HepG2 (cell line): Measurements from ENCODE around the gene TXNRD2. TPM values are rescaled to one million over a fixed set of nuclear protein-coding genes. Genes with fewer than 3 reads are reported as not detected.

ENCODE experiments used
- ARHGAP35 ChIP-seq: sonication (generic); formaldehyde crosslinking; IDR thresholded peaks from 2 replicates; pipeline ENCODE4 v1.9.0; 2022; ENCODE audit warnings: mild to moderate bottlenecking, inconsistent platforms, moderate library complexity, missing genetic modification reagents, borderline replicate concordance
- ARNT2 ChIP-seq: sonication (generic); formaldehyde crosslinking; IDR thresholded peaks from 2 replicates; pipeline ENCODE4 v1.8.0; 2022; ENCODE audit warnings: mild to moderate bottlenecking, low read depth, missing genetic modification reagents, moderate library complexity
- CBFB ChIP-seq: sonication (generic); formaldehyde crosslinking; IDR thresholded peaks from 2 replicates; pipeline ENCODE4 v1.4.0; 2020; ENCODE audit warnings: missing genetic modification reagents
- CHCHD3 ChIP-seq: sonication (generic); formaldehyde crosslinking; IDR thresholded peaks from 2 replicates; pipeline ENCODE4 v1.8.0; 2022; ENCODE audit warnings: mild to moderate bottlenecking, missing genetic modification reagents, moderate library complexity
- DMAP1 ChIP-seq: IDR thresholded peaks from 2 replicates; pipeline ENCODE4 v1.6.1; 2016
- HHEX ChIP-seq: IDR thresholded peaks from 2 replicates; pipeline ENCODE4 v1.6.1; 2016; ENCODE audit warnings: control low read depth
- KAT8 ChIP-seq: IDR thresholded peaks from 2 replicates; pipeline ENCODE4 v1.6.1; 2016; ENCODE audit warnings: missing genetic modification reagents, missing compliant biosample characterization
- MLLT10 ChIP-seq: sonication (generic); formaldehyde crosslinking; IDR thresholded peaks from 2 replicates; pipeline ENCODE4 v1.4.0; 2020; ENCODE audit warnings: missing genetic modification reagents
- MYPOP ChIP-seq: sonication (generic); formaldehyde crosslinking; IDR thresholded peaks from 2 replicates; pipeline ENCODE4 v1.8.1; 2023; ENCODE audit warnings: mild to moderate bottlenecking, moderate library complexity, missing genetic modification reagents
- NR2F2 ChIP-seq: IDR thresholded peaks from 2 replicates; pipeline ENCODE4 v1.6.1; 2012; ENCODE audit warnings: low read depth, inconsistent platforms, borderline replicate concordance
- RARG ChIP-seq: sonication (generic); formaldehyde crosslinking; IDR thresholded peaks from 2 replicates; pipeline ENCODE4 v1.4.0; 2020; ENCODE audit warnings: low read depth, mild to moderate bottlenecking, missing genetic modification reagents
- RFXAP ChIP-seq: sonication (generic); formaldehyde crosslinking; IDR thresholded peaks from 2 replicates; pipeline ENCODE4 v1.4.0; 2020; ENCODE audit warnings: missing genetic modification reagents, borderline replicate concordance
- SP140L ChIP-seq: sonication (generic); formaldehyde crosslinking; IDR thresholded peaks from 2 replicates; pipeline ENCODE4 v1.4.0; 2020; ENCODE audit warnings: missing genetic modification reagents, borderline replicate concordance
- TAF1 ChIP-seq: sonication (generic); formaldehyde crosslinking; IDR thresholded peaks from 2 replicates; pipeline ENCODE4 v1.4.0; 2020; ENCODE audit warnings: missing genetic modification reagents
- ZFP36L1 ChIP-seq: sonication (generic); formaldehyde crosslinking; IDR thresholded peaks from 2 replicates; pipeline ENCODE4 v1.8.0; 2022; ENCODE audit warnings: mild to moderate bottlenecking, missing genetic modification reagents, moderate library complexity
- ZFP90 ChIP-seq: sonication (generic); formaldehyde crosslinking; IDR thresholded peaks from 2 replicates; pipeline ENCODE4 v1.8.0; 2022; ENCODE audit warnings: missing genetic modification reagents, mild to moderate bottlenecking, inconsistent platforms, borderline replicate concordance
- ZKSCAN8 ChIP-seq: IDR thresholded peaks from 2 replicates; pipeline ENCODE4 v1.6.1; 2016; ENCODE audit warnings: borderline replicate concordance, missing genetic modification reagents, missing compliant biosample characterization
- ZNF20 ChIP-seq: sonication (generic); formaldehyde crosslinking; IDR thresholded peaks from 2 replicates; pipeline ENCODE4 v1.4.0; 2020; ENCODE audit warnings: mild to moderate bottlenecking, moderate library complexity, missing genetic modification reagents
- ZNF460 ChIP-seq: sonication (generic); formaldehyde crosslinking; IDR thresholded peaks from 2 replicates; pipeline ENCODE4 v1.5.1; 2020; ENCODE audit warnings: missing genetic modification reagents, mild to moderate bottlenecking, borderline replicate concordance
- ZNF724P ChIP-seq: sonication (generic); formaldehyde crosslinking; IDR thresholded peaks from 2 replicates; pipeline ENCODE4 v1.8.0; 2022; ENCODE audit warnings: missing genetic modification reagents, borderline replicate concordance
- ZNF816 ChIP-seq: sonication (generic); formaldehyde crosslinking; IDR thresholded peaks from 2 replicates; pipeline ENCODE4 v1.8.0; 2022; ENCODE audit warnings: missing genetic modification reagents, mild to moderate bottlenecking, borderline replicate concordance
- ZSCAN22 ChIP-seq: sonication (generic); formaldehyde crosslinking; IDR thresholded peaks from 2 replicates; pipeline ENCODE4 v1.4.0; 2020; ENCODE audit warnings: mild to moderate bottlenecking, missing genetic modification reagents
- polyA plus RNA-seq, 8 experiments: library from polyadenylated mRNA; depleted of rRNA in 3 of 8; stranded (reverse) in 7 of 8; unstranded in 1 of 8; fragments of >200 nt; fragmentation: Illumina TruSeq in 4 of 8; extraction: Trizol in 4 of 8; gene quantifications; 2 replicates each; pipeline versions ENCODE4 v1.2.1 to v1.2.3, GENCODE V29; 2011 to 2016; ENCODE audit warnings: low read depth in 4 of 8, missing spikeins in 1 of 8, mixed read lengths in 1 of 8; ENCODE audit not compliant: insufficient read depth in 1 of 8
- total RNA-seq, 5 experiments: library from RNA; depleted of rRNA; stranded (reverse); fragments of >200 nt; fragmentation: Illumina TruSeq; extraction: Trizol; gene quantifications; 2 replicates each; pipeline ENCODE4 v1.2.3, GENCODE V29; 2016; ENCODE audit warnings: low read depth in 1 of 5
- TF ChIP-seq, protein P1 (sequence below): IDR thresholded peaks from 2 replicates; pipeline ENCODE4 v1.6.1; 2012; ENCODE audit warnings: low read depth, low read length, improper control_type of control experiment
- TF ChIP-seq, protein P2 (sequence below): sonication (generic); formaldehyde crosslinking; IDR thresholded peaks from 2 replicates; pipeline ENCODE4 v1.5.1; 2020; ENCODE audit warnings: missing genetic modification reagents, mild to moderate bottlenecking, borderline replicate concordance
- TF ChIP-seq, protein P3 (sequence below): sonication (generic); formaldehyde crosslinking; conservative IDR thresholded peaks from 2 replicates; pipeline ENCODE4 v1.4.0; 2020; ENCODE audit warnings: missing genetic modification reagents

The TXNRD2 gene
- total and polyA plus RNA-seq, 2 of the 13 experiments (the other 11 are each of a cell fraction or from before 2014, with no cell fraction given): 17.5 to 18.6 TPM

GRCh38 chr22:19880786-19881569 is 60.6 kb downstream of the TXNRD2 start (continued):
- TF ChIP-seq, protein P1, sequence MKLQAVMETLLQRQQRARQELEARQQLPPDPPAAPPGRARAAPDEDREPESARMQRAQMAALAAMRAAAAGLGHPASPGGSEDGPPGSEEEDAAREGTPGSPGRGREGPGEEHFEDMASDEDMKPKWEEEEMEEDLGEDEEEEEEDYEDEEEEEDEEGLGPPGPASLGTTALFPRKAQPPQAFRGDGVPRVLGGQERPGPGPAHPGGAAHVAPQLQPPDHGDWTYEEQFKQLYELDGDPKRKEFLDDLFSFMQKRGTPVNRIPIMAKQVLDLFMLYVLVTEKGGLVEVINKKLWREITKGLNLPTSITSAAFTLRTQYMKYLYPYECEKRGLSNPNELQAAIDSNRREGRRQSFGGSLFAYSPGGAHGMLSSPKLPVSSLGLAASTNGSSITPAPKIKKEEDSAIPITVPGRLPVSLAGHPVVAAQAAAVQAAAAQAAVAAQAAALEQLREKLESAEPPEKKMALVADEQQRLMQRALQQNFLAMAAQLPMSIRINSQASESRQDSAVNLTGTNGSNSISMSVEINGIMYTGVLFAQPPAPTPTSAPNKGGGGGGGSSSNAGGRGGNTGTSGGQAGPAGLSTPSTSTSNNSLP: 0 out of 2 replicates have a peak, but pooled peaks have one; percentile 49
- TF ChIP-seq KAT8 (CRISPR knock-in tag): peak; percentile 41; the same call in 1 of the 2 replicates
- TF ChIP-seq ZKSCAN8 (CRISPR knock-in tag): peak; percentile 76; the same call in 1 of the 2 replicates
- no peak for TF ChIP-seq ZNF20 (CRISPR knock-in tag)
- TF ChIP-seq ZNF460 (CRISPR knock-in tag): no peak
- TF ChIP-seq ZFP90 (CRISPR knock-in tag): no peak
- no peak for TF ChIP-seq ZNF724P (CRISPR knock-in tag)
- TF ChIP-seq RARG: no peak
- 0 out of 2 replicates have a peak, but pooled peaks have one; percentile 75 for TF ChIP-seq MYPOP (CRISPR knock-in tag)
- no peak for TF ChIP-seq ARHGAP35
- no peak for TF ChIP-seq MLLT10
- TF ChIP-seq, protein P2, sequence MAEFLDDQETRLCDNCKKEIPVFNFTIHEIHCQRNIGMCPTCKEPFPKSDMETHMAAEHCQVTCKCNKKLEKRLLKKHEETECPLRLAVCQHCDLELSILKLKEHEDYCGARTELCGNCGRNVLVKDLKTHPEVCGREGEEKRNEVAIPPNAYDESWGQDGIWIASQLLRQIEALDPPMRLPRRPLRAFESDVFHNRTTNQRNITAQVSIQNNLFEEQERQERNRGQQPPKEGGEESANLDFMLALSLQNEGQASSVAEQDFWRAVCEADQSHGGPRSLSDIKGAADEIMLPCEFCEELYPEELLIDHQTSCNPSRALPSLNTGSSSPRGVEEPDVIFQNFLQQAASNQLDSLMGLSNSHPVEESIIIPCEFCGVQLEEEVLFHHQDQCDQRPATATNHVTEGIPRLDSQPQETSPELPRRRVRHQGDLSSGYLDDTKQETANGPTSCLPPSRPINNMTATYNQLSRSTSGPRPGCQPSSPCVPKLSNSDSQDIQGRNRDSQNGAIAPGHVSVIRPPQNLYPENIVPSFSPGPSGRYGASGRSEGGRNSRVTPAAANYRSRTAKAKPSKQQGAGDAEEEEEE: no peak
- peak; percentile 15; the same call in 1 of the 2 replicates for TF ChIP-seq NR2F2
- TF ChIP-seq, protein P3, sequence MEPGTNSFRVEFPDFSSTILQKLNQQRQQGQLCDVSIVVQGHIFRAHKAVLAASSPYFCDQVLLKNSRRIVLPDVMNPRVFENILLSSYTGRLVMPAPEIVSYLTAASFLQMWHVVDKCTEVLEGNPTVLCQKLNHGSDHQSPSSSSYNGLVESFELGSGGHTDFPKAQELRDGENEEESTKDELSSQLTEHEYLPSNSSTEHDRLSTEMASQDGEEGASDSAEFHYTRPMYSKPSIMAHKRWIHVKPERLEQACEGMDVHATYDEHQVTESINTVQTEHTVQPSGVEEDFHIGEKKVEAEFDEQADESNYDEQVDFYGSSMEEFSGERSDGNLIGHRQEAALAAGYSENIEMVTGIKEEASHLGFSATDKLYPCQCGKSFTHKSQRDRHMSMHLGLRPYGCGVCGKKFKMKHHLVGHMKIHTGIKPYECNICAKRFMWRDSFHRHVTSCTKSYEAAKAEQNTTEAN (CRISPR knock-in tag): 0 out of 2 replicates have a peak, but pooled peaks have one; percentile 59
- TF ChIP-seq ZSCAN22 (CRISPR knock-in tag): no peak
- TF ChIP-seq RFXAP (CRISPR knock-in tag): peak; percentile 51; the same call in 1 of the 2 replicates
- peak; percentile 50; the same call in 1 of the 2 replicates for TF ChIP-seq DMAP1 (CRISPR knock-in tag)
- no peak for TF ChIP-seq SP140L
- no peak for TF ChIP-seq TAF1
- TF ChIP-seq CBFB (CRISPR knock-in tag): 0 out of 2 replicates have a peak, but pooled peaks have one; percentile 37
- TF ChIP-seq ARNT2: 0 out of 2 replicates have a peak, but pooled peaks have one; percentile 24
- no peak for TF ChIP-seq ZNF816 (CRISPR knock-in tag)
- TF ChIP-seq ZFP36L1: peak; percentile 79; the same call in 1 of the 2 replicates
- TF ChIP-seq CHCHD3 (CRISPR knock-in tag): no peak
- TF ChIP-seq HHEX (CRISPR knock-in tag): 0 out of 2 replicates have a peak, but pooled peaks have one; percentile 26
